Frontal cortex (tissue), 4 donors: ENCODE results near the gene KEL. TPM values are rescaled to one million over a fixed set of nuclear protein-coding genes. Genes with fewer than 3 reads are reported as not detected.

ENCODE experiments used
- DNase-seq, 2 donors: peaks; one replicate each; pipeline ENCODE4 v3.0.0; 2012; ENCODE audit warnings: low spot score in 2 of 2
- FAIRE-seq: peaks from 2 replicates; lab custom pipeline; 2012; peaks lifted over from hg19 to GRCh38; lab: Jason Lieb, UNC
- total RNA-seq: library from RNA; depleted of rRNA; stranded (reverse); fragments of >200 nt; gene quantifications from one replicate; pipeline ENCODE4 v1.2.3, GENCODE V29; 2014
- donor health status: control.
- donor health status: control.
- donor health status: control.

KEL gene
- total RNA-seq, 1 donor from 2014 or later = 0.82 TPM

DNA sequence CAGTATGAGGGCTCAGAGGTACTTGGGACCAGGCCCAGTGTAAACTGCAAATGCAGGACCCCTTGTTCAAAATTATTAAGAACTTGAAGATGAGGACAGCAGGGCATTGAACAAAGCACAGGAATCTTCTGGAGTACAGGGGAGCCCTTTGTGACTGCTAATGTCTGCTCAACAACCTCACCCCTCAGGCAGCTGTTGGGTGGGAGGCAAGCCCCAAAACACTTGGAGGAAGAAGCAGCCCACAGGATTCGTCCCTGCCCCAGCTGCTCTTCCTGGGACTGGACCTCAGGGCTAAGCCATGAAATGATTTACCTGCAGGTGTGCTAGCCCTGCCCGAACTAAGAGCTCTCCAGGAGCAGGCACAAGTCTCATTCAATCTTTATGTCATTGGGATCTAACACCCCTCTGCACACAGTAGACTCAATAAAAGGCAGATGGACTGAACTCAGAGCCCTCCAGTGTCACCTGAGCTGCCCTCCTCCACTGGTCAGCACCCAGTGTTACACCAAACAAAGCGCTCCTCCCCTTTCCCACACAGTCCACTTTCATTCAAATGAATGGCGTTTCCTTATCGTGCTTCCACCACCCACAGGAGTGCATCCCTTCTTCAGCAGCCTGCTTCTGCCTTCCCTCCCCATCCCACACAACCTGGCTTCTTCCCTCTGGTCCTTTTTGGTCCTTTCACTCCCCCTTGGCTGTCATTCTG lies 29.6 kb downstream of the KEL start:
- FAIRE-seq (no peak), DNase-seq (no peak)

DNA sequence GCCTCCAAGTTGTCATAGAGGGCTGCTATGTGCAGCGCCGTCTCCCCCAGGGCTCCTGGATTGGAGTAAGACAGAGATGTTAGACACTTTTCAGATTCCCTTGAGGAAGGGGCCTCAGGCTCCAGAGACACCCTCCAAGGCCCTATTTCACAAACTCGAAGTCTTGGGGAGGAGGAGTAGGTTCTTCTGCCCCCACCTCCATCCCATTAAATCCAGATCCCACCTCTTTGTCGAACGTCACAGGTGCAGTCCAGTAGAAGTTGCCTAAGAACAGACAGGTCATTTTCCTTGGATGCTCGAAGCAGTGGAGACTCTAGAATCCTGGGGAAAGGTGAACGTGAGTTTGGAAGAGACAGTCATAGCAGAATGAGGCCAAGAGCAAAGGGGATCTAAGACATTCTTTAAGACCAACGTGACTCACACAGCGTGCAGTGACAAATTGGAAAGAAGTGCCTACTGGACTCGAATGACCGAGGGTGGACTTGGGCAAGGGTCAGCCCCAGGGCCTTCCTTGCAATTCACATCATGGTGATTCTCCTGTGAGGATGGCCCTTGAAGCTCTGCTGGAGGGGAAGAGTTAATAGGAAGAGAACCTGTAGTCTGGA lies 31.9 kb downstream of the KEL start:
- no peak for FAIRE-seq
- no peak for DNase-seq

DNA sequence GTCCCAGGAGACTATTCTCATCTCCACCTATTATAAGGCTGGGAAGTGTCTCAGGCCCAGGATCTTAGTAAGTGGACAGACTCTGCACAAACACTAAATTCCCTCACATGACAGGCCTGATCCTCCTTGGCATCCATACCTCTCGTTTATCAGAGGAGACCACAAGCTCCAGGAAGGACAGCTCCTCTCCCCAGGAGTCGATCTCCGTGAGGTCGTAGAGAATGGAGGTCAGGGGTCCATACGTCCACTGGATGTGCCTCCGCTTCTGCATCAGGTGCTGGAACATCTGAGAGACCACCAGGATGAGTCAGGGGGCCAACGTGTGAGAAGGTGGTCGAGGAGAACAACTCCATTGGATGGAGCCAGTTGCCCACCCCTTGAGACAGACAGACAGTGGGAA lies 34.2 kb downstream of the KEL start:
- FAIRE-seq (no peak), DNase-seq (no peak)

DNA sequence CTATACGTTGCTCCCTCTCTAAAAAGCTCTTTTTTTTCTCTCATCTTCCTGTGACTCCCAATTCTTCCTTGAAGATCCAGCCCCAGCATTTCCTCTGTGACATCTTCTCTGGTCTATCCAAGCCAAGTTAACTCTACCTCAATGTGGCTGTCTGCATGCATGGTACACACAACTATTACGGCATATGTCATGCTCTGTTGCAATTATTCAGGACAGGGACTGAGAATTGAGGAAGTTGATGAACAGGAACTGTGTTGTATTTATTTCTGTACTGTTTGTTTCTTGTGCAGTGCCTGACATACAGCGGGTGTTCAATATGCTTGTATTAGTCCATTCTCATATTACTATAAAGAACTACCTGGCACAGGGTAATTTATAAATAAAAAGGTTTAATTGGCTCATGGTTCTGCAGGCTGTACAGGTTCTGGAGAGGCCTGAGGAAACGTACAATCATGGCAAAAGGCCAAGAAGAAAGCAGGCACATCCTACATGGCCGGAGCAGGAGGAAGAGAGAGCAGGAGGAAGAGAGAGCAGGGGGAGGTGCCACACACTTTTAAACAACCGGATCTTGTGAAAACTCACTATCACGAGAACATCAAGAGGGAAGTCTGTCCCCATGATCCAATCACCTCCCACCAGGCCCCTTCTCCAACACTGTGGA lies 34.9 kb downstream of the KEL start:
- DNase-seq = no peak
- no peak for FAIRE-seq

DNA sequence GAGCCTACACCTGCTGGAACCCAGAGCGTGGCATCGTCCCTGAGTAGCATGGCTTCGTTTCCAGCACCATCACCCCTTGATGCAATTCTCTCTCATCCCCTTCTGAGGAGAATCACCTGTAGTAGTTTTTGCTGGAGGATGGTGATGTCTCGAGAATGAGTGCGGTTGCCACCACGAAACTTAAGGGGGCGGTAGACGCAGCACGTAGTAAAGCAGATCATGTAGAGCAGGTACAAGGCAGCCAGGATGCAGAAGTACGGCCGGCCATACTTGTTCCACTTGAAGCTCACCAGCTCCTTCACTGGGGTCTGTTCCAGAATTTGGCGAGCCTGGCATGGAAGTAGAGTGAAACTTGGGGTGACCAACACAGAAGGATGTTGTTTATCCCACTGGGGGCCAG lies 36.8 kb downstream of the KEL start:
- FAIRE-seq (no peak), DNase-seq (no peak)

DNA sequence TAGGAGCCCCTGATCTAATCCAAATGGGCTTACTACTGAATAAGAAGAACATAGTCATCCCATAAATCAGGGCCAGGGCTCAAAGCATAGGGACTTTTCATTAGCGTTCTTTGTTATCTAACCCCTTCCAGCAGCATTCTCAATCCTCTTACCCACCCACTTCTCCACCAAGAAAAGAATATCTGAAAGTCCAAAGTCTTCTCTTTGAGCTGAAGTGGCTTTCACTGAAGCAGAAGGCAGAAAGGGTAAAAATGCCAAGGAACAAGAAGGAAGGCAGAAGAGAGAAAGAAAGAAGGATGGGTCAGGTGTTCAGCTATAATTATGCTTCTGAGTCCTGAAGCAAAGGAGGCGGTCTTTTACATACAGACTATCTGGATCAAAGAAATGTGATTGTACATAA lies 38.8 kb downstream of the KEL start:
- DNase-seq (no peak), FAIRE-seq (no peak)

DNA sequence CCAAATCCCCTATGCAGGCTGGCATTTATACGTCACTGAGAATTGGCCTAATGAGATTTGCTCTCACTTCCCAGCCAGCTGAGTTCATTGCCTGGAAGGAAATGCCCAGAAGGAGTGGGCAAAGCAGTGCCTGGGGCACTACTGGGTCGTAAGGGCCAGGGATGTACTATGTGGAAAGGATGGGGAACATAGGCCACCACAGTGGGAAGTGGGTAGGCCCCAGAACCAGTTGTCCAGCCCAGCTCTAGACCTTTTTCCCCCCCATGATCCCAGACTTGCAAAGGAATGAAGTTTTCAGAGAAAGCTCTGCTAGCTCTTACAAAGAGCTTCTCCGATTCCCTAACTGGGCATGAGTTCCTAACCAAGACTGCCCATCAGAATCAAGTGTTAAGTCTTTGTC lies 42.5 kb downstream of the KEL start:
- DNase-seq (no peak), FAIRE-seq (no peak)

DNA sequence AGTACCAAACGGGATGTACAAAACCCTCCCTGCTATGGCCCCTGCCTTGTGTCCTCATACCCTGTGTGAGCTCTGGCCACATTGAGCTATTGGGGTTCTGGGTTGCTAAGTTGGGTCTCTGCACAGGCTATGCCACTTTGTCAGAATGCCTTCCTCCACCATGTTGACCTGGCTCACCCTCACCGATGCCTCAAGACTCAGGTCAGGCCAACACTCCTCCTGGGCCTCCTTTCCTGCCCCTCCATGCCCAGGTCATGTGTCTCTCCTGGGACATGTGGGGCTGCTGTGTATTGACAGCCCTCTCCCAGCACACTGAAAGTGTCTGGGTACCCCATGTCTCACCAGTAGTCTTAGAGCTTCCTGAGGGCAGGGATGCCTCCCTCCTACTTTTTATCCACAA lies 43.3 kb downstream of the KEL start:
- no peak for FAIRE-seq

DNA sequence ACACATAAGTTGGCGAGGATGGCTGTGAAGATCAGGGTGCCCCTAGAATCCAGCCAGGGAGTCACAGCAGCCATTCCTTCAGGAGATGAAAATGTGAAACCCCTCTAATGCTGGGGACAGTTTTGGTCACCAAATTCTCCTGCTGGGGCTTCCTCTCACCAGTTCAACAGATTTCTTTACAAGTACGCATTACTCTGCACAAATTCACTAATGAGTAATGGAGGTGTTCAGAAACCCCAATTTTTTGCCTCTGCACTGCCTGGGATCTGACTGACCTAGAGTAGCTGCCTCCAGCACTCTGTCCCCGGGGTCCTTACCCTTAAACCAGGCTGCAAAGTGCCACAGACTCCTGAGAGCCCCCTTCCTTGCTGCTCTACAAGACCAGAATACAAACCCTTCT lies 44.7 kb downstream of the KEL start:
- DNase-seq (no peak), FAIRE-seq (no peak)

More for the DNA sequence above, 43.3 kb downstream of the KEL start:
- DNase-seq = no peak

DNA sequence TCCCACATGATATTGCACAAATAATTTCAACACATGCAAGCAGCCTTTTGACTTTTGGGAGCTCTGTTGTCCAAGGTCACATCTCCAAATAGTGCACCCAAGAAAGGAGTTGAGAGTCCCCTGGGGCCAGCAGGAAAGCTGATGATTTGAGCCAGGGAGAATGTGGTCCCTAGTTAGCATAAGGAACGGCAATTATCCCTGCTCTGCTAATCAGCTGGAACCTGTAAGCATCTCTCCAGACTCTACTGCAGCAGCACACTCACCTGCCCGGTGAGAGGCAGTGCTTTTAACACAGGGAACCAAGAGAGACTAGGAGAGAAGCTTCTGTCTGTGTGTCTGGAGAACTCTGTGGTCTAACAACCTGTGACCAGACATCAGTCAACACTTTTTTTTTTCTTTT lies 45.7 kb downstream of the KEL start:
- FAIRE-seq = no peak
- DNase-seq = no peak

DNA sequence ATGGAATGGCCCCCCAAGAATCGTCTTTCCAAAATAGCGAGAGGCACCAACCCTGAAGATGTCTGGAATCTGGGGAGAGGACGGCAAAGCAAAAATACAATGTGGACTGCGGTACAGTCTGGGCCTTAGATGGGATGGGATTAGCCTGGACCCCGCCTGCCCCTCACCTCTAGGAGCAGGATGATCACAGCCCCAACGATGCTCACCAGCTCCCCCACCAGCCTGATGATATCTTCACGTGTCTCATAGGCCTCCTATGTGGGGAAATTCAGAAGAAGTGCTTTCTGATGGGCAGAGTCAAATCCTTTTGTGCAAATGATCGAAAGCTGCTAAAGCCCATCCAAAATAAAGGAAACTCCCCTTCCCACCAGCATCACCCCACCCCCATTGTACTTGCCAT lies 46.8 kb downstream of the KEL start:
- no peak for FAIRE-seq

DNA sequence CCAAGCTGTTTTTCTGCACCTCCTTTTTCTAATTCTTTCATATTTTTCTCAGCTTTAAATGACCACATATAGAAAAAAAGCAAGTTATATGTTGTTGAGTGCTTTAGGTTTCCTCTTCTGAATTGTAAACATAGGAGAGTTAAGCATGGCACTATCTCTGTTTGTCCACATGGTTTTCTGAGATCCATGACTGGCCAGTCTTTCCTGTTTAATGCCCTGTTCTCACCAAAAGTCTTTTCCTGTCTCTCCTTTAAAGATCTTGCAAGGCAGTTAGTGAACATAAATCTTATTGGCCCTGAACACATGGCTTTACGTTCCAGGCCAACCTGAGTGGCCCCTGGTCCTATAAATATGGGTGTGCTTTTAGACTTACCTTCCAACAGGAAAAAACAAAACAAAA lies 48.0 kb downstream of the KEL start:
- FAIRE-seq = no peak
- DNase-seq = no peak

More for the DNA sequence above, 46.8 kb downstream of the KEL start:
- DNase-seq = no peak

DNA sequence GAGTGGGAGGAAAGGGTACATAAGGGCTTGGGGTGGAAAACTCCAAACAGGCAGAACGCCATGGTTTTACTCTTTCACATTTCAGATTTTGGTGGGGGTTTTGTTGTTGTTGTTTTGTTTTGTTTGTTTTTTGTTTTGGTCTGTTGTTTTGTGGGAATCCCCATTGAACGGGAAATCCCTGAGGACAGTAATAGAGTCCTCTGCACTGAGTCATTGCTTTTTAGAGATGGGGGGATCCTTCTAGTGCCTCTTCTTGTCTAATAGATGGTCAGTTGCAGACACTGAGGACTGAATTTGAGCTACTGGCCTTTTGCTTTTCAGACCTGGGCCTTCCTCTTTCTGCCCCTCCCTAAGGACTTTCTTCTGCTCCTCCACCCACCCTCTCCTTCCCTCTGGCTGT lies 48.6 kb downstream of the KEL start:
- DNase-seq = no peak
- FAIRE-seq = no peak

DNA sequence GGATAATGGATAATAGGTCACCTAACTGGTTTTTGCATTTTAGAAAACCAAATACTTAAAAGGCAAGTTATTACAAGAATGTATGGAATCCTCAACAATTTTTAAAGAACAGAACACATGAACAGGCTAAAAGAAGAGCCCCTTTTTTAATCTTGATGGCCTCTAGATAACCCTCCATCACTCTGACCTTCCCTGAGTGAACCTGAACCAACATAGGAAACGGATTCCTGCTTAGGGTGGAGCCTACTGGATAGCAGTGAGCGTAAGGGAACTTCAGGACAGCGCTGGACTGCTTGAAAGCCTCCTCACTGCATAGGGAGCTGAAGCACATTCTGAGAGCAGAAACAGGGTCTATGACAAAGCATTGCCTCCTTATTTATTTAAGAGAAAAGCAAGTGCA lies 49.1 kb downstream of the KEL start:
- DNase-seq (no peak), FAIRE-seq (no peak)

DNA sequence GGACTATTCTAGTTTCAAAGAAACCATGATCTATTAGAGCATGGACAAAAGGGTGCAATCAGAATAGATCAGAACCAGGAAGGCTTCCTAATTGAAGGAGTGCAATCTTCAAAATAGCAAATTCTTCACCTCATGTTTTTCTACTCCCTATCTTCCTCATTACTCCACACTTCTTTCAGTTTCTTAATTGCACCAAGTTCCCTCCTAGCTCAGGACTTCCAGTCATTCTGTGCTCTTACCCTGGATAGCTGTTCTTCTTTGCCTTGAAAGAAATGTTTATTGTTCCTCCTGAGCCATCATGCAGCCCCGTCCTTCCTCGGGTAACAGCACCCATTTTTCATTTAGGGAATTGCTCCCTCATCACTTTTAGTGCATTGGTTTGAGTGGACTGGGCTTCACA lies 51.7 kb downstream of the KEL start:
- DNase-seq (no peak), FAIRE-seq (no peak)

DNA sequence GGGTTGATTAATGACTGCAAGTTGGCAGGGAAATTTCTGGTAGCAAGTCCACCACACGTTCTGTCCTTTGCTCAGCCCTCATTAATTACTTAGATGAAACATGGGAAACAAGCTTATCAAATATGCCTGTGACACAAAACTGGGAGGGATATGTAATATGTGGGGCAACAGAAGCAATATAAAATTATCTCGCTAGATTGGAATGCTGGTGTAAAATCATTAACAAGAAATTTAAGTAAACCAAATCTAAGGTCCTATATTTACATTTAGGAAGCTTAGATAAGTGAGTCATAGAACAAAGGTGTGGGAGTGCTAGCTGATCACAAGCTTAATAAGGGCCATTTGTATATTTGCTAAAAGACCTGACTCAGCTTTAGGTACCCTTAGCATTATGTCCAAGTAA lies 52.1 kb downstream of the KEL start:
- FAIRE-seq (no peak), DNase-seq (no peak)

DNA sequence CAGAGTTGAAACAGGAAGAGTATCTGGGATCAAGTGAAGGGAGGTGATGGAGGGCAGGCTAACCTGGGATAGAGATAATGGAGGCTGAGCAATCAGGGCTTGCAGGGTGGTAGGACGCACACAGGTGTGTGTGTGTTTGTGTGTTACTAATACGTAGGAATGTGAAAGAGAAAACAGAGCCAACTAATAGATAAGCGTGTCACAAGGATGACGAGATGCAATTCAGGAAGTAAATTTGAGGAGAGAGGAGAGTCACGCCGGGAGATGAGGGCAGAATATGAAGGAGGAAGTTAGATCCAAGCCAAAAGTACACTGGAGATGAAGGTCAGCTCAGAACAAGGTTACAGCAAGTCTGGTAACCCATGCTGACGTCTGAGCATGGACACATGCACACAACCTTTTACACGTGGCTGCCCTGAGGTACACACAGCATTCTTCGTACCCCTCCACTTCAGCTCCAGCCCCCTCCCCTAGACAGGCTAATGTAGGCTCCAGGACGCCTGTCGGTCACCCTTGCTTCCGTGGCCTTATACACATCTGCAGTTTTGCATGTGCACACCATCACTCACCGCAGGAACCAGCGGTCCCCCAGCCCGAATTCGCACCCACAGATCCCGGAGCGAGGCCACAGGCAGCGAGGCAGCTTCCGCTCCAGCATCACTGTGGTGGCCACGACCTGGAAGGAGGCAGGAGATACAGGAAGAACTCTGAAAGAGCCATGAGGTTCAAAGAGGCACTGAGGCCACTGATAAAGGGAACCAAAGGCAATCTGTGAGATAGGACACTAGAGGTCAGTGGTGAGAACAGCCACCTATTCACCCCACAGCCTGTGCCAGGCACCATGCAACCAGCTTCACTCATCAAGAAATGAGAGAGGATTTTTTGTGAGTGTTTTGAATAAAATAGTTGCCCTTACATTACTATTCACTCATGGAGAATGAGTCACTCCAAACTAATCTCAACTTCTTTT lies 53.0 kb downstream of the KEL start:
- no peak for DNase-seq
- no peak for FAIRE-seq

DNA sequence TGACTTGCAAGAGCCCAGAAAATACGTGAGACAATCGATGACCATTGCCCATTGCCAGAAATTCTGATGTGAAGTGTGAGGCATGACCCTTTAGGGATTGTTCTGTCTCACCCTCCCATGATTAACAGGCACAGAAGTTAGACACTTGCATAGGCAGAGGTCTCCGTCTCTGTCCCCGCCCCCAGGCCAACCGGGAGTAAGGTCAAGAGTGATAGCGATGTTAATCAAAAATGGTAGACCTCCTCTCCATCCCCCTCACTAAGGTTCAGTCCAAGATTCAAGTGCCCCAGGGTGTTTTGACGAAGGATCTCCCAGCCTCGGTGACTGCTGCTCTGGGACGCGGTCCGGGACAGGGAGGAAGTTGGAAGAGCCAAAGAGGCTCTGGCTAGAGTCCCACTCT lies 53.9 kb downstream of the KEL start:
- DNase-seq (no peak), FAIRE-seq (no peak)

DNA sequence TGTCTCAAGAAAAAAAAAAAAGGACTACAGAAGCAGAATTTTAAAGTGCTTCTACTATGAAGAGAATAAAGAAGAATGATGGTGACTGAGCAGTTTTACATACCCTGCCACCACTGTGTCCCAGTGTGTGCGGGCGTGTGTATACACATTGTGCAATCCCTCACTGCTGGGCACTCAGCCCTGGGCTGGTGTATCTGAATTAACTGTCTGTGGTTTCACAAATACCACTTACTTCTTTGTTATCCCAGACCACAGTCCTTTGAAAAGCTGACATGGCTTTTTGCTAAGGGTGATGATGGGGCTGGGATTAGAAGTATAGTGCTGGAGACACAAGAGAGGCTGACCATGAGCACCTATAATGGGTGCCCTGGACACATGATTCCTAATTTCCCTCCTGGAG lies 55.5 kb downstream of the KEL start:
- no peak for DNase-seq
- no peak for FAIRE-seq

DNA sequence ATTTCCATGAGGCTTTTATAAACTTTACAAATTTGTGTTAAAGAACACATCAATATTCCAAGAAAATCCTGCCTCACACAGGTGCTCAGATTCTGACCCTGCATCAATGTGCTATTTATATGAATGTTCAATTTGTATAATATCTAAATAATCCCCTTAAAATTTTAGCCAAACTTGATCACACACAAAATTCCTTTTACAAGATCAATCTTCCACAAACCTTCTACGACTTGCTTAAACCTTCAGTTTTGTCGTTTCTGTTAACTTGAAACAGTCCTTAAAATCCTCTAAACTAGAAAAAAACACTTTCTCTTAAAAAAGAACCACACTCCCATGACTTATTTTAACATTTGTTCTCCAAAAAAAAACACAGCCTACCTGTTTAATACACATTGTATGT lies 56.4 kb downstream of the KEL start:
- FAIRE-seq (no peak), DNase-seq (no peak)
